ENCODE measurements around the gene COLGALT1.

COLGALT1 gene

DNA sequence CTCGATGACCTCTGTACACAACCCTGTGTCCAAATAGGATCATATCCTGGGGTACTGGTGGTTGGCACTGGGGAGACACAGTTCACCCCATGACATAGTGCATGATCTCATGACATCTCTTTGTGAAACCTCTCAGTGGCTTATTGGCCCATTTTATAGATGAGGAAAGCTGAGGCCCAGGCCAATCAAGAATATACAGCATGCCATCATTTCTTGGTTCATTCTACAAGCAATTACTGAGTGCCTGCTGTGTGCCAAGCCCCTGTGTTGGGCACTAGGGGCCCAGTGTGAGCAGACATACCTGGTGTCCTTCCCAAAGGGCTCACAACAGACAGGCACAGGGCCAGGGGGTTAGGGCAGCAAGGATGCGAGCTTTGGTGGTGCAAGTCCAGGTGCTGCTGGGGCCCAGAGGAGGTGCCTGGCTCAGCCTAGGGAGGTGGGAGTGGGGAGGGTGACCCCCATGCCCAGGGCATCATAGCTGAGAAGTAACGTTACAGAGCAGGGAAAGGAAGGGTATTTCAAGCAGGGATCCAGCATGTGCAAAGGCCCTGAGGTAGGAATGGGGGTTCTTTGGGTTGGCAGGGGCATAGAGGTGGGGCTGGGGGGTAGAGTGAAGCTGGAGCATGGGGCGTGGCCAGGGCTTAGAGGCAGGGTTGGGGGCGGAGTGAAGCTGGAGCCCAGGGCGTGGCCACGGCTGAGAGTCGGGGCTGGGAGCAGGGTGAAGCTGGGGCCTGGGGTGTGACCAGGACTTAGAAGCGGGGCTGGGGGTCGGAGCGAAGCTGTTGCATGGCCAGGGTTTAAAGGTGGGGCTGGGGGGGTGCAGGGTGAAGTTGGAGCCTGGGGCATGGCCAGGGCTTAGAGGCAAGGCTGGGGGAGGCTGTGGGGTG is 20.7 kb downstream of the COLGALT1 start:
- peaks cover 76% of the 10 kb centered on the region for H3K36me3 ChIP-seq
- peak; percentile 33 for DNase-seq
- TF ChIP-seq CTCF (IDR thresholded peaks at IDR 0.05; ENCODE audit: low read depth, low read length) = no peak
- no peak overlapping the region for H3K4me3 ChIP-seq (ENCODE audit: low read depth, low read length)
- H3K27ac ChIP-seq = no peak overlapping the region
- H3K27me3 ChIP-seq (ENCODE audit: insufficient read depth, low read depth, severe bottlenecking) = no peaks in the 10 kb centered on the region
- no peaks in the 10 kb centered on the region for H3K9me3 ChIP-seq (ENCODE audit: severe bottlenecking)

DNA sequence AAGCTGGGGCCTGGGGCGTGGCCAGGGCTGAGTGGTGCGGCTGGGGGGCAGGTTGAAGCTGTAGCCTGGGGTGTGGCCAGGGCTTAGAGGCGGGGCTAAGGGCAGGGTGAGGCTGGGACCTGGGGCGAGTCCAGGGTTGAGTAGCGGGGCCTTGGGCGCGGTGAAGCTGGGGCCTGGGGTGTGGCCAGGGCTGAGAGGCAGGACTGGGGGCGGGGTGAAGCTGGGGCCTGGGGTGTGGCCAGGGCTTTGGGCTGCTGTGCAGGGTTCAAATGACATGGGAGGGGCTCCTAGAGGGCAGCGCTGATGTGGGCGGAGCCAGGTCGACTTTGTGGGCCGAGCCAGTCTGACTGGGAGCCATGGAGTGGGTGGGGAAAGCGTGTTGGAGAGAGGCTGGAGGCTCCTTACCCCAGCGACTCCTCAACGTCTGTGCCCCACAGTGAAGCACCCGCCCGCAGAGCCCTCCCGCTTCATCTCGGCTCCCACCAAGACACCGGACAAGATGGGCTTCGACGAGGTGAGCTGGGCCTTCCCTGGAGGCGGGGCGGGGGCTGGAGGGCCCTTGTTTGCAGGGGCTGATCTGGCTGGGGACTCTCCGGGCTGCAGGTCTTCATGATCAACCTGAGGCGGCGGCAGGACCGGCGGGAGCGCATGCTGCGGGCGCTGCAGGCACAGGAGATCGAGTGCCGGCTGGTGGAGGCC is 21.5 kb downstream of the COLGALT1 start:
- no peaks in the 10 kb centered on the region for H3K27me3 ChIP-seq (ENCODE audit: insufficient read depth, low read depth, severe bottlenecking)
- H3K9me3 ChIP-seq (ENCODE audit: severe bottlenecking) = no peaks in the 10 kb centered on the region
- no peak for TF ChIP-seq CTCF (IDR thresholded peaks at IDR 0.05; ENCODE audit: low read depth, low read length)
- peaks cover 75% of the 10 kb centered on the region for H3K36me3 ChIP-seq
- H3K4me3 ChIP-seq (ENCODE audit: low read depth, low read length) = no peak overlapping the region
- DNase-seq = peak; percentile 47
- H3K27ac ChIP-seq = no peak overlapping the region

GRCh38 chr19:17577457-17578097 is 22.1 kb downstream of the COLGALT1 start:
- Histone ChIP-seq H3K36me3 (peaks cover 75% of the 10 kb centered on the region), H3K4me3 (ENCODE audit: low read depth, low read length) (no peak overlapping the region), H3K27ac (no peak overlapping the region), H3K27me3 (ENCODE audit: insufficient read depth, low read depth, severe bottlenecking) (no peaks in the 10 kb centered on the region), H3K9me3 (ENCODE audit: severe bottlenecking) (no peaks in the 10 kb centered on the region)
- TF ChIP-seq CTCF (IDR thresholded peaks at IDR 0.05; ENCODE audit: low read depth, low read length) = no peak
- no peak for DNase-seq

GRCh38 chr19:17579661-17580244 is 24.3 kb downstream of the COLGALT1 start:
- DNase-seq = peak; percentile 59
- no peak overlapping the region for H3K4me3 ChIP-seq (ENCODE audit: low read depth, low read length)
- peaks cover 58% of the 10 kb centered on the region for H3K36me3 ChIP-seq
- no peaks in the 10 kb centered on the region for H3K9me3 ChIP-seq (ENCODE audit: severe bottlenecking)
- no peak overlapping the region for H3K27ac ChIP-seq
- no peak for TF ChIP-seq CTCF (IDR thresholded peaks at IDR 0.05; ENCODE audit: low read depth, low read length)
- no peaks in the 10 kb centered on the region for H3K27me3 ChIP-seq (ENCODE audit: insufficient read depth, low read depth, severe bottlenecking)

GRCh38 chr19:17580470-17581144 is 25.2 kb downstream of the COLGALT1 start:
- no peak for TF ChIP-seq CTCF (IDR thresholded peaks at IDR 0.05; ENCODE audit: low read depth, low read length)
- Histone ChIP-seq H3K9me3 (ENCODE audit: severe bottlenecking) (no peaks in the 10 kb centered on the region), H3K27ac (no peak overlapping the region), H3K4me3 (ENCODE audit: low read depth, low read length) (no peak overlapping the region), H3K36me3 (peaks cover 50% of the 10 kb centered on the region), H3K27me3 (ENCODE audit: insufficient read depth, low read depth, severe bottlenecking) (no peaks in the 10 kb centered on the region)
- no peak for DNase-seq

Data from WERI-Rb-1 (cell line).